Myocyte (in vitro differentiated cells): ENCODE data around the gene TRIM44. TPM values are rescaled to one million over a fixed set of nuclear protein-coding genes. Genes with fewer than 3 reads are reported as not detected.
A peak's percentile ranks its signal among the peaks of the same experiment; 100 is the strongest.

ENCODE experiments used
- DNase-seq: peaks from one replicate; pipeline ENCODE4 v3.0.0-alpha.2; 2012; ENCODE audit warnings: low read depth
- polyA plus RNA-seq: library from polyadenylated mRNA; unstranded; fragments of >200 nt; gene quantifications from one replicate; pipeline ENCODE4 v1.2.1, GENCODE V29; 2012; ENCODE audit warnings: missing spikeins
- total RNA-seq: library from RNA; depleted of rRNA; stranded (reverse); fragments of >200 nt; gene quantifications from 2 replicates; pipeline ENCODE4 v1.2.3, GENCODE V29; 2014

The TRIM44 gene, protein sequence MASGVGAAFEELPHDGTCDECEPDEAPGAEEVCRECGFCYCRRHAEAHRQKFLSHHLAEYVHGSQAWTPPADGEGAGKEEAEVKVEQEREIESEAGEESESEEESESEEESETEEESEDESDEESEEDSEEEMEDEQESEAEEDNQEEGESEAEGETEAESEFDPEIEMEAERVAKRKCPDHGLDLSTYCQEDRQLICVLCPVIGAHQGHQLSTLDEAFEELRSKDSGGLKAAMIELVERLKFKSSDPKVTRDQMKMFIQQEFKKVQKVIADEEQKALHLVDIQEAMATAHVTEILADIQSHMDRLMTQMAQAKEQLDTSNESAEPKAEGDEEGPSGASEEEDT
- 43.5 and 56.8 TPM in 2 replicates for total RNA-seq
- polyA plus RNA-seq: 48.2 TPM

DNA sequence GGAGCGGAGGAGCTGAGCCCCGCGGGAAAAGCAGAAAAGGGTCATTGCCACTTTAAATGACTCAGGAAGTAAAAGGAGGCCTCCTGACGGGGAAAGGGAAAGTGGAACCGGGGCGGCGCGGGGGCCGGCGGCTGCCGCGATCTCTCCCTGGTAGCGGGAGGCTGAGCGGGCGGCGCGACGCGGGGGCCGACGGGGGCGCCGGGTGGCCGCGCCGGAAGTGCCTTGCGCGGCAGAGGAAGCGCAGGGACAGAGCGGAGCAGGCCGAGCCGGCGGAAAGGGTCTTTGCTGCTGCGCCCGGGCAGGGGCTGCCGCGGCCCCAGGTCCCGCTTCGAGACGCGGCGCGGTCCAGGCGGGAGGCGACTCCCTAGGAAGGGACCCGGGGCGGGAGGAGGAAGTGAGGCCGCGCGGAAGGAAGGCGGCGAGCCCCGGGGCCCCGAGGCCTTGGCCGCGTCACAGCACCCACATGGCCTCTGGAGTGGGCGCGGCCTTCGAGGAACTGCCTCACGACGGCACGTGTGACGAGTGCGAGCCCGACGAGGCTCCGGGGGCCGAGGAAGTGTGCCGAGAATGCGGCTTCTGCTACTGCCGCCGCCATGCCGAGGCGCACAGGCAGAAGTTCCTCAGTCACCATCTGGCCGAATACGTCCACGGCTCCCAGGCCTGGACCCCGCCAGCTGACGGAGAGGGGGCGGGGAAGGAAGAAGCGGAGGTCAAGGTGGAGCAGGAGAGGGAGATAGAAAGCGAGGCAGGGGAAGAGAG is at the start of gene TRIM44:
TRIM44 (plus strand) TSS at position 127 of the 759 bp plus-strand sequence; CDS start at position 464, 337 bp downstream.
- peak; percentile 89 for DNase-seq

- peak; percentile 40 for DNase-seq
These were observed 47.5 kb upstream of the TRIM44 start for GRCh38 chr11:35614939-35615569.

- DNase-seq: peak; percentile 58
These were observed 46.4 kb upstream of the TRIM44 start for GRCh38 chr11:35615921-35616900.

GRCh38 chr11:35617316-35617686 is 45.3 kb upstream of the TRIM44 start:
- DNase-seq: no peak

DNA sequence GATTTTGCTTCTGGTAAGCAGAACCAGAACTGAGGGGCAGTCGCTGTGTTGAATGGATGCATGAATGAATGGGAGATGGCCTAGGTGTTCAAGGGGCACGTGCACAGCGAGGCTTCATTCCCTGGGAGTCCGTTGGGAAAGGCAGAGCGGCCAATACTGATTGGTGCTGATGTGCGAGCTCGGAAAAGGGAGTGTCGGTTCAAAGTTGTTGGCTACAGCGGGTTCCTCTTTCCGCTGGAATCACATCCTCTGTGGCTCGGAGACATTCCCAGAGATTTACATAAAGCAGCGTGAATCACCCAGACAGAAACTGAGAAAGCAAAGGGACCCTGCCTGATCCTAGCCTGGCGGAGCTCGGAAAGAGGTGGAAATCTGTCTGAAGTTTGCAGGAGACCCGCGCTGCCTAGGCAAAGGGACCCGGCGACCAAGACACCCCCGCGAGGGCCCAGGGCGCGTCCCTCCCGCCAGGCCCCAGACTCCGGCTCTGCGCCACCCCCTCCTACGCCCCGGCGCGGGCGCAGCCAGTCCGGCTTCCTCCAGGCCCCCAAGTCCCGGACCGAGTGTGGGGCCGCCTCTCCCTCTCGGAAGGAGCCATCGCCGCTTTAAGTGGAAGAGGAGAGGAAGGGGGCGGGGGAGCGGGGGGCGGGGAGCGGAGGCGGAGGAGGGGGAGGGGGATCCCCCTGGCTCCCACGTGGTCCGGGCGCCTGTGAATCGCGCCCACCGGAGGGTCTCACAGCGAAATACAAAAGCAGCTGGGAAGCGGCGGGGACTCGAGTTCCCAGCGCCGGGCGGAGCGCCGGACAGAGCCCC is 44.7 kb upstream of the TRIM44 start, which contains the start of gene FJX1:
FJX1 (plus strand) TSS at position 774 of the 810 bp plus-strand sequence. CDS start 177 bp downstream, outside the sequence.
- DNase-seq: peak; percentile 88

GRCh38 chr11:35618497-35619115 is 44.0 kb upstream of the TRIM44 start:
- DNase-seq: no peak

DNA sequence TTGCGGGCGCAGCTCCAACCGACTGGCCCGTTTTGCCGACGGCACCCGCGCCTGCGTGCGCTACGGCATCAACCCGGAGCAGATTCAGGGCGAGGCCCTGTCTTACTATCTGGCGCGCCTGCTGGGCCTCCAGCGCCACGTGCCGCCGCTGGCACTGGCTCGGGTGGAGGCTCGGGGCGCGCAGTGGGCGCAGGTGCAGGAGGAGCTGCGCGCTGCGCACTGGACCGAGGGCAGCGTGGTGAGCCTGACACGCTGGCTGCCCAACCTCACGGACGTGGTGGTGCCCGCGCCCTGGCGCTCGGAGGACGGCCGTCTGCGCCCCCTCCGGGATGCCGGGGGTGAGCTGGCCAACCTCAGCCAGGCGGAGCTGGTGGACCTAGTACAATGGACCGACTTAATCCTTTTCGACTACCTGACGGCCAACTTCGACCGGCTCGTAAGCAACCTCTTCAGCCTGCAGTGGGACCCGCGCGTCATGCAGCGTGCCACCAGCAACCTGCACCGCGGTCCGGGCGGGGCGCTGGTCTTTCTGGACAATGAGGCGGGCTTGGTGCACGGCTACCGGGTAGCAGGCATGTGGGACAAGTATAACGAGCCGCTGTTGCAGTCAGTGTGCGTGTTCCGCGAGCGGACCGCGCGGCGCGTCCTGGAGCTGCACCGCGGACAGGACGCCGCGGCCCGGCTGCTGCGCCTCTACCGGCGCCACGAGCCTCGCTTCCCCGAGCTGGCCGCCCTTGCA is 43.3 kb upstream of the TRIM44 start:
- peak; percentile 72 for DNase-seq

GRCh38 chr11:35619855-35620640 is 42.5 kb upstream of the TRIM44 start:
- peak; percentile 67 for DNase-seq

- no peak for DNase-seq
These were observed 41.8 kb upstream of the TRIM44 start for GRCh38 chr11:35620795-35621194.

GRCh38 chr11:35621620-35622019 is 41.0 kb upstream of the TRIM44 start:
- no peak for DNase-seq

- peak; percentile 63 for DNase-seq
These were observed 40.5 kb upstream of the TRIM44 start for GRCh38 chr11:35622070-35622469.

- peak; percentile 95 for DNase-seq
These were observed 38.9 kb upstream of the TRIM44 start for GRCh38 chr11:35623621-35624168.

- DNase-seq: no peak
These were observed 38.3 kb upstream of the TRIM44 start for GRCh38 chr11:35624316-35624715.

DNA sequence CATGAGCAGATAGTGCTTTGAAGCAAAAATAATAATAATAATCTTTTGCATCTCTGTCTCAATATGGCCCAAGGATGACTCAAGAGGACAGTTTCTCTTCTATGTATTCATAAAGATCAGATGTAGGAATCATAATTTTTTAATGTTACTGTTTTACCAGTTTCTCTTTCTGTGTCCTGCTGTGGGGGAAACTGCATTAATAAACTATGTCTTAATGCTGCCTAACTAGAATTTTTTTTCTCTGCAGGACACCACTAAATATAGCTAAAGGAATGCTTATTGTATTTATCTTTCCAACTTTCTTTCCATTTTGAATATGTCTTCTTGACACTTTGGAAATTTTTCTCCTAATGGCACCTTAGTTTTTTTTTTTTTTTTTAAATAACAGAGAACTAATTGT is 37.8 kb upstream of the TRIM44 start:
- DNase-seq: no peak

GRCh38 chr11:35626501-35626900 is 36.1 kb upstream of the TRIM44 start:
- no peak for DNase-seq

DNA sequence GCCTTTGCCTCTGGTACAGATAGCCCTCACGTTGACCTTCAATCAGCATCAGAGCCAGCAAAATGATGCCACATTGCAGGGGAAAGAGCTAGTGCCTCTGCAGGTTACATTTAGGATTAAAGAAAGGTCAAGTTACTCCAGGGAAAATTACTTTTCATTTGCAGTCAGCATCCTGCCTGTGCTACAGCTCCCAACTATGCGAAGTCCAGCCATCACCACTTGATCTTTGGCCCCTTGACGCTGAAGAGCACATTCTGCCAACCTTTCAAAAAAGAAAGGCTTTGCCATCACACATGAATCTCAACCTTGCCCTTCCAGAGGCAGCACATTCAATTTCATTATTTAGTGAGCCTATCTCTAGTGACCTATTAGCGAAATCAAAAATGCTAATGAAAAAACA is 33.1 kb upstream of the TRIM44 start:
- no peak for DNase-seq

- DNase-seq: peak; percentile 84
These were observed 32.7 kb upstream of the TRIM44 start for GRCh38 chr11:35629914-35630313.
